HL-60/S4 treated with phorbol 12-myristate 13-acetate at 8.2 ng/mL for 4 days and 3 days (cell line): ENCODE results near the gene C16orf82.
"Not testable (repeated sequence)": the region's sequence is repeated elsewhere in the genome, so short reads cannot be mapped to it uniquely, and the experiment has no call there.

Experiments
- in situ Hi-C: fragments of 300-500 bp; cut with MboI; formaldehyde crosslinking; loops from 2 replicates; pipeline ENCODE4 v1.15.0; 2022; ENCODE audit warnings: low sequenced_read_pairs

Gene C16orf82

DNA sequence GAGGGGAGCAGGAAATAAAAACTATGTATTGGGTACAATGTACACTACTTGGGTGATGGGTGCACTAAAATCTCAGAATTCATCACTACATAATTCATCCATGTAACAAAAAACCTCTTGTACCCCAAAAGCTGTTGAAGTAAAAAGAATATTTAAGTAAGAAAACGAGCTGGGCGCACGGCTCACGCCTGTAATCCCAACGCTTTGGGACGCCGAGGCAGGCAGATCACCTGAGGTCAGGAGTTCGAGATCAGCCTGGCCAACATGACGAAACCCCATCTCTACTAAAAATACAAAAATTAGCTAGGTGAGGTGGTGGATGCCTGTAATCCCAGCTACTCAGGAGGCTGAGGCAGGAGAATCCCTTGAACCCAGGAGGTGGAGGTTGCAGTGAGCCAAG, 19.3 kb downstream of the C16orf82 start:
- in situ Hi-C loops = not testable (repeated sequence)

DNA sequence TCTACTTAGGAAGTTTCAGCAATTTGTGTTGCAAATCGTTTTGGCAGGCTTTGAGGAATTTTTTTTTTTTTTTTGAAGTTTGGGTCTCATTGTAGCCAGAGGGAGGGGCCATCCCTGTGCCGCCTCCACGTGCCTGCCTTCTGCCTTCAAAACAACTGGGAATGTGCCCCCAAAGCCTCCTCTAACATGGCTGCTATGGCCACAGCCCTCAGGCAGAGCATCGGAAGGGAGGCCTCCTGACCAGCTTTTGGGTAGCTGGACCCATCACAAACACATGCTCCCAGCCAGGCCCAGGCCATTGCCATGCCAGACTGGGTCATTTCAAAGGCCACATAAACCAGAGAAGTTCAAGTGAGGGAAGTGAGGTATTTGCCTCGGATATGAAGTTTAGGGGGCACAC, 21.5 kb downstream of the C16orf82 start:
- in situ Hi-C loops = no loop called here

DNA sequence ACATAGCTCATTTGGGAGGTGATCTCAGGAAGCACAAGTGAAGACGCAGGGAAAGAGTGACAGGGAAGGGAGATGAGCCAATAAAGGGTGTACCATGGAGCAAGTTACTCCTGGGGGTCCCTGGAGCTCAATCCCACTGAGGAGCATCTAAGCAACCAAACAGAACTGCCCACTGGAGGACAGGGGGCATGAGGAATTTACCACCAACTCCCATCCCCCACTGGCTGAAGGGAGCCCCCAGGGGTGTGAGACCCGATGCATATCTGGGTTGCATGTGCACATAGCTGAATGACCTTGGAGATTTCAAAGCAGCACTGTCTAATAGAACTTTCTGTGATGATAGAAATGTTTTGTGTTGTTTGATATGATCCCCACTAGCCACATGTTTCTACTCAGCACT, 29.6 kb downstream of the C16orf82 start:
- in situ Hi-C loops = no loop called here

DNA sequence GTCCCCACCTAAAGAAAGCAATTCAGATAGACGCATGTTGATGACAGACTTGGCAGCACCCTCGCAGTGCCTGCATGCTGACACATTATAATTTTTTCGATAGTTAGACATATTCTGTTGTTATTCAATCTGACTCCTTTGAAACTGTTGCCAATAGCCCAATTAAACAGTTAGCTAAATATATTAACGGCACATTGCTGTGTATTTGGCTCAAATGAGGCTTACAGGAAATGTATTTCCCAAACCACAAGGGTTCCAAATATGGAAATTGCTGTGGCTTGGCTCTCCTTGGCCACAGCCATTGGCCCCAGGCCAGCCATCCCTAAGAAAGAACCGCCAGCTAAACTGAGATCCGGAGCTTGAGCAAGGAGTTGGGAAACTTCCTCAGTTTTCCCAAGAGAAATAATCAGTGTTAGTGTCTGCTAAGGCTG, 31.1 kb downstream of the C16orf82 start:
- in situ Hi-C loops = no loop called here

DNA sequence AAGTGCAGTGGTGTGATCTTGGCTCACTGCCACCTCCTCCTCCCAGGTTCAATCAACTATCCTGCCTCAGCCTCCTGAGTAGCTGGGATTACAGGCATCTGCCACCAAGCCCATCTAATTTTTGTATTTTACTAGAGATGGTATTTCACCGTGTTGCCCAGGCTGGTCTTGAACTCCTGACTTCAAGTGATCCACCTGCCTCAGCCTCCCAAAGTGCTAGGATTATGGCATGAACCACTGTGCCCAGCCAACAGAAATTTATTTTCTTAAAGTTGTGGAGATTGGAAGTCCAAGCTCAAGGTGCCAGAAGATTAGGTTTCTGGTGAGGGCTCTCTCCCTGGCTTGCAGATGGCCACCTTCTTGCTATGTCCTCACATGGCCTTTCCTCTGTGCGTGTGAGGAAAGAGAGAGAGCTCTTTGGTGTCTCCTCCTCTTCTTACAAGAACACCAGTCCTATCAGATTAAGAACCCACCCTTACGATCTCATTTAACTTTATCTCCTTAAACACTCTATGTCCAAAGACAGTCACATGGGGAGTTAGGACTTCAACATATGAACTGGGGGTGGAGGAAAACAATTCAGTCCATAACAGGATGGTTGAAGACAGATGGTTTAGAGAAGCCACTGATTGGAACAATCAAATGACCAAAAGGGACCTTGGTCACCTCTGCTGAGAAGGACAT, 31.8 kb downstream of the C16orf82 start:
- in situ Hi-C loops = no loop called here

DNA sequence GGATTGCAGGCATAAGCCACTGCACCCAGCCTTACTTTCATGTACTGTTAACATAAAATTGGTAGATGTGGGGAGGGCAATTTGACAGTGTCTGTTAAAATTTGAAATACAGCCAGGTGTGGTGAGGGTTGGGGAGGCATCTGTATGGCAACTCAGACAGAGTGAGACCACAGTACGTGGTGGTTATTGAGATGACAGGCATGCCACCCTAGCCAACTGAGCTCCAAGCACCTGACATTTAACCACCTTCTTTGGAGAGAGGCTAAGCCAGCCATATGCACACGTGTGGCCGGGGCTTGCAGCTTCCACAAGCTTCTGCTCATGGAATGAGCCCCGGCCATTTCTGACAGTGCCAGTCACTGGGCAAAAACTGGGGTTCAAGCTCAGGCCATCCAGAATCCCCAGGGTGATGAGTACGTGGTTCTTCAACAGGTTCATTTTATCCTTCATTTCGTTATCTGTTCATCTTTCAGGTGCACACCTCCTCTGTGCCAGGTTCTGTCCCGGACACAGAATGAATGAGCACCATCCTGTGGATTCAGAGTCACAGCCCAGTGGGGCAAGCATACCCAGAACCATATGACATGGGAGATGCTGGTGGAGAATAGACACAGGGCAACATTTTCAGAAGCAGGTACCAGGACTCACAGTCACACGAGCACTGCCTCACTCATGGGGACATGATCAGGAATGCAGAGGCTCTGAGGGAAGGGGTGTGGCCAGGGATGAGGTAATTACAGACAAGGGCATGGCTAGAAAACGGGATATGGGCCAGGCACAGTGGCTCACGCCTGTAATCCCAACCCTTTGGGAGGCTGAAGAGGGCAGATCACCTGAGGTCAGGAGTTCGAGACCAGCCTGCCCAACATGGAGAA, 36.2 kb downstream of the C16orf82 start:
- in situ Hi-C loops = no loop called here

DNA sequence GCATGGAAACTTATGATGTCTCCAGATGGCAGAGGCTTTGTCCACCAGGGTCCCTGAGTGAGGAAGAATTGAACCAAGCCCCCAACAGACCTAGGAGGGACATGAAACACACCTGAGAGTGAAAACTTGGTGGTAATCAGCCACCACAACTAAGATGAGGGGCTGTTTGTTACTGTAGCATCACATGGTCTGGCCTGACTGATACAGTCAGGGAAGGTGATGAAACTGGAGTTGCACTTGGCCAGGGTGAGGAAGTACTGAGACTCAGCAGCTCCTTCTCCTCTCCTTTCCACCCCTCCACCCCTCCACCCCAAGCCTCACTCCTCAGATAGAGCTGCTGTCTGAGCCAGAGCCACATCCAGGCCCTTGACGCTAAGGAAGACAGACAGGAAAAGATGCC, 37.2 kb downstream of the C16orf82 start:
- in situ Hi-C loops = no loop called here

DNA sequence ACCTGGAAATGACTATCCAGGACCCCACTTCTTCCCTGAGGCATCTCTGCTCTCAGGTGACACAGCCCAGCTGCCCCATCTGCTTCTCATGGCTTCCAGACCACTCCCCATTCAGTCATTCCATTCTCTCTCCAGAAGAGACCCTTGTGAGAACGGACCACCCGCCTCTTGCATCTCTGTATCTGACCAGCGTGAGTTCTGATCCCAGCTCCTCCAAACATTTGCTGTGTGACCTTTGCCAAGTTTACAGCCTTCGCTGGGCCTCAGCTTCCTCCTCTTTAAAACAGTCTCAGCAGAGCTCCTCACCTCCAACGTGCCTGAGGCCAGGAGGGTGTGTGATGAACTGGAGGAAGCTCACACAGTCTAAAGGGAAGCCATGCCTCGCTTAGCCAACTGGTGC, 39.6 kb downstream of the C16orf82 start:
- in situ Hi-C loops = no loop called here

DNA sequence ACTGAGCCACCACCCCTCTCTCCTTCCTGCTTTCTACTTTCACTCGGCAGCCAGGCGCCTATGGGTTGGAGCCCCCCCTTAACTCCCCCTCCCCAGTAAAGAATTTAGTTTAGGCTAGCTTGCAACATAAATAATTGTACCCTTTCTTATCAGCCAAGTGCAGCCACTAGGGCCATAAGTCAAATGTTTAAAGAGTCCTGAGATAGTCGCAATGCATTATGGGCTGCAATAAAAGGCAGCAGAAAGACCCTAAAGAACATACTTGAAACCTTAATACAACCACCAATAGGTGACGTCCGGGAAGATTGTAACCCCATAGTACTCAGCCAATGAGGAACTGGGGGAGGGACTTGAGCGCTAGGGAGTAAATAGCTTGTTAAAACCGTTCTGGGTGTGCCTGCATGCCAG, 40.5 kb downstream of the C16orf82 start:
- in situ Hi-C loops = no loop called here

DNA sequence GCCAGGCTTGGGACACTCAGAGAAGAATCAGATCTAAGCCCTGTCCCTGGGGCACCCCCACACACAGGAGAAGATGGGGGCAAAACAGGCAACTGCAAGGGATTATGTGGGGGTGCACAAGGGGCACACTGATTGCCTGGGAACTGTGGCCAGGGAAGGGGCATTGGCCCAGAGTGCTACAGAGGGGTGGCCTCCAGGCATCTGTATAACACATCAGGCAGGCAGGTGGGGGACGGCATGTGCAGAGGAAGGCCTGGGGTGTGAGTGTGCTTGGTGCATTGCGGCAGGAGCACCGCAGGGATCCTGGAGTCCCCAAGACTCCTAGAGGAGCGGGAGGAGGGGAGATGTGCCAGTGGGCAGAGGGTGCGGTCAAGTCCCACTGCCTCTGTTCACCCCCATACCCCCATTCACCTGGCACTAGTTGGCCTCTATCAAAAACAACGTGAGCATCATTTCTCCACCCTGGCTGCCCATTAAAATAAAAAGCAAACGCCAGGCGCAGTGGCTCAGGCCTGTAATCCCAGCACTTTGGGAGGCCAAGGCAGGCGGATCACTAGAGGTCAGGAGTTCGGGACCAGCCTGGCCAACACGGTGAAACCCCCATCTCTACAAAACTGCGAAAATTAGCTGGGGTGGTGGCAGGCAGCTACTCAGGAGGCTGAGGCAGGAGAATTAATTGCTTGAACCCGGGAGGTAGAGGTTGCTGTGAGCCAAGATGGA, 41.5 kb downstream of the C16orf82 start:
- in situ Hi-C loops = no loop called here

DNA sequence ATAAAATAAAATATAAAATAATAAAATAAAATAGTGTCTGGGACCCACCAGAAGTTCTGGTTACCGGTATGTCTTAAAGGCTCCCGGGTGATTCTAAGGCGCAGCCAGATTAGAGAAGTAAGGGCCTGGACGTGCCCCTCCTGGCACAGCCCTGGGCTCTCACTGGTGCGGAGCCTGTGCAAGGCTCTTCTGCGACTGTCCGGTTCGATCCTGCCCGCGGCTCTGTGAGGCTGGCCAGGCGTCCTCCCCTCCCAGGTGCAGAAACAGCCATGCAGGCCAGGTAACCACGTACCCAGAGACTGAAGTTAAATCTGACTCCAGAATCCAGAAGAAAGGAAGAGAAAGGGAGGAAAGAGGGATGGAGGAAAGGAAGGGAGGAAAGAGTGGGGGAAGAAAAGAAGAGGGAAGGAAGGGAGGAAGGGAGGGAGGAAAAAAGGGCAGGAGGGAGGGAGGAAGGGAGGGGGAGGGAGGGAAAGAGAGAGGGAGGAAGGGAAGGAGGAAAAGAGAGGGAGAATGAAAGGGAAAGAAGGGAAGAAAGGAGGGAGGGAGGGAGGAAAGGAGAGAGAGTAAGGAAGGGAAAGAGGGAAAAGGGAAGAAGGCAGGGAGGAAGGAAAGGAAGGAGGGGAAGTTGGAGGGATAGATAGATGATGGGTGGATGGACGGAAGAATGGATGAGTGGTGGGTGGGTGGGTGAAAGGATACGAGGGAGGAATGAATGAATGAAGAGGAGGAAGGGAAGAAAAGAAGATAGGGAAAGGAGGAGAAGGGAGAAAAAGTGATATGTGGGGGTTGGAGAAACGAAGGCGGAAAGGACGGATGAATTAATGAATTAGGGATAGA, 42.3 kb downstream of the C16orf82 start:
- in situ Hi-C loops = no loop called here

DNA sequence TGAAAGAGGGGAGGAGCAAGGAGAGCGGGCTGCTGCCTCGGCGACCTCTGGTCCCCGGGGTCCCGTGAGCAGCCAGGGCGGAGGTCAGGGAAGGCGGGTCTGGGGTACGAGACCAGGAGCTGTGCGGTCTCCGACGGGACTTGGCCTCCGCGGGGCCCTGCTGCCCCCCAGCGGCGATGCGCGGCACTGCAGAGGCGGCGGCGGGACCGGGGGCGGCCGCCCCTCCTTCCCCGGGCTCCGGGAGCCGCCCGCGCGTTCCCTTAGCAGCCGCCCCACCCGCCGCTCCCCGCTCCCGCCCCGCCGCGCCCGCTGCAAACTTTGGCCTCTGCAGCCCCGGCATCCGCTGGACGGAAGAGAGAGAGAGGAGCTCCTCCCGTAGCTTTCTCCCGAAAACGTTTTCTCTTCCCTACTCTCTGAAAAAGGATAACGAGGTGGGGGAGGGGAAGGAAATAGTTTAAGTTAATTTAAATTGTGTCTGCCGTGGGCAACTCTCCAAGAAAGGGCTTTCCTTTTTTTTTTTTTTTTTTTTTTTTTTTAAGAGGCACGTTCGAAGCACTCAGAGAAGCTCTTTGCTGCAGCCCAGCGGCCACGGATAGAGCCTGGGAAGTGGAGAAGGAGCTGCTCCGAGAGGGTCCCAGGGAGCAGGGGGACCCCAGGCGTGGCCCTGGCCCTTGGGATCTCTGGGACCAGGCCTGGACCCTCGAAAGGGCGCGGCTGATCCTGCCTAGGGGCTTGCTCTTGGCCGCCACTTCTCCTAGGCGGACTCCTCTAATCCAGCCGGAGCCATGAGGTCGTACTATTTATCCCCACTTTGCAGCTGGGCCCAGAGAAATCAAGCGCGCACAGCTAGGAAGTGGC, 43.2 kb downstream of the C16orf82 start:
- in situ Hi-C loops = no loop called here

DNA sequence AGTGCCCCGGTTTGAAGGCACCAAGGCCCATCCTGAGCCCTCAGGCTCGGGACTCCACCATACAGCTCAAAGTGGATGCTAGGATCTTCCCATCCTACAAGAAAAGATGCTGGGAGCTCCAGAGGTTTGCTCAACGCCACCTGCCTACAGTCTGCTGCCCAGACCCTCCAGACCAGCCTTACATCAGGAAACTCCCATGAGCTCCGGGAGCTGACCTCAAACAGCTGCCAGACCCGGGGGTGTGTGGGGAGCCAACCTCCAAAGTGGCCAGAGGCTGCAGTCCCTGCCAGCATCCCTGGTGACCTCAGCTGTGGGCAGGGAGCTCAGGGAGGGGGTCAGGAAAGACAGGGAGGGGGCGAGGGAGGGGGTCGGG, 43.8 kb downstream of the C16orf82 start:
- in situ Hi-C loops = no loop called here

DNA sequence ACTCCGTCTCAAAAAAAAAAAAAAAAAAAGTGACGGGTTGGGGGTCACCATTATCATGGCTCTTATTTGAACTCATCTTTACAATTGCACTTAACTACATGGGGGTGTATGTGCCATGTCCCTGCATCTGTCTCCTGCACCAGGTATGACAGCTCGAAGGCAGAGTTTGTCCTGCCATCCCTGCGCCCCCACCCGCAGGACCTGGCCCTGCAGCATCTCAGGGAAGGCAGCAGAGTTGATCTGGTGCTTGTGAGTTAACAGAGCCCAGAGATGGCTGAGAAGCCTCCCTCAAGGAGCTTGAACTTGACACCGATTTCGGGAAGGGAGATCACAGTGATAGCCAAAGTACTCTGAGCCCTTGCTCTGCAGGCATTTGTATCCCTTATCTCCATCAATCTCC, 44.8 kb downstream of the C16orf82 start:
- in situ Hi-C loops = no loop called here

DNA sequence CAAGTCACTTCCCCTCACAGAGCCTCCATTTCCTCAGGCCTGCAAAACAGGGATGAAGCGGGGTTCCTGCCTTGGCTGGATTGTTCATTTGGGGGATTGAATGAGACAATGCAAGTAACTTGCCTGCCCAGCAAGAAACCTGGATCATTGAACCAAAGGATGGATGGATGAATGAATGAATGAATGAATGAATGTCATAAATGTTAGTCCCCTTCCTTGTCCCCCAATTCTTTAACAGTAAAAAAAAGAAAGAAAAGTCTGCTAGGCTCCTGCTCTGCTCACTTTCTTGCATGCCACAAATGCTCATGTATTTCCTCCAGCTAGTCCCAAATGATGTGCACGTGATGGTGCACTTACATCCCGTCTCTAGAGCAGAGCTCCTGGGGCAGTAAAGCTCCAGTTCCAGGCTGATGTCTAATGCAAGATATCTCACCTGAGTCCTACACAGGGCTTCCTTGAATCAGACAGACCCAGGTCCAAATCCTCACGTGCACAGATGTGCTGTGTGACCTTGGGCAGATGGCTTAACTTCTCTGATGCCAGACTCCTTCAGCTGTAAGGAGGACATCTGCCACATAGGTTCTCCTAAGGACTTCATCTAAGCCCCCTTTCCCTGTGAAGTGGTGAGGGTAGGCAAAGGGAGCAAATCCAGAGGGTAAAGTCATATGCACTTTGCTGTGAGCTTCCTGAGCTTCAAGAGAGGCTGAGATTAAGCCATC, 45.5 kb downstream of the C16orf82 start:
- in situ Hi-C loops = no loop called here

DNA sequence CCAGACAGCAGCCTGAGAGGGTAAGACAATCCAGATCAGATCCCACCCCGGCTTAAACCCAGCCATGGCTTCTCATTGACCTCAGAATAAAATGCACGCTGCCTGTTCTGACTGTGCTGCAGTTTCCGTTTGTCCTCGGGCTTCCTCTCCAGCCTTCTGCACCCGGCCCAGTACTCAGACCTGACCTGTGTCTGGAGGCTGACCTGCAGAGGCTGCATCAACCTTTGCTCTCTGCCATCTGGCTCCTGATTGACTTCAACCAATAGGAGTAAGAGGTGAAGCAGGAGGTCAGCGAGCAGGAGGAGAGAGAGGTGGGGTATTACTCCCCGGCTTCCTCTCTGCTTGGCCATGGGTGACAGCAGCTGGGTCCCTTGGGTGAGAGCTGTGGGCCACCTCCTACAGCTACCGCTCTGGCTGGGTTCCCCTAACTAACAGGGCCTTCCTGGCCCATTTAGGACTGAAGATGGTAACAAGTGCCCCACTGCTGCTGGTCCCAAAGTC, 46.7 kb downstream of the C16orf82 start:
- in situ Hi-C loops = no loop called here

DNA sequence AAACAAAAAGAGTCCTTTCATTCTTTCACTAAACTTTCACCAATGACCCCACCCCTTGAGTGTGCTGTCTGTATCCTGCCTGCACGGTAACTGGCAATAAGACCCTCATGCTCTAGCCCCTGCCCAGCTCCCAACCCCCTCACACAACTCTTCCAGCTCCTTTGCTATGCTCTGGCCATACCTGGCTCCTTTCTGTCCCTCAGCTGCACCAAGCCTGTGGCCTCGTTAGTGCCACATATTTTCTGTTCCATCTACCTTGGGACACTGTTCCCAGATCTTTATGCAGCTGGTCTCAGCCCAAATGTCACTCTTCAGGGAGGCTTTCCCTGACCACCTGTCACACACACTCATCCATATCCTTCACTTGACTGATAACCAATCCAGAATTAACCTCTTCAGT, 47.3 kb downstream of the C16orf82 start:
- in situ Hi-C loops = no loop called here

DNA sequence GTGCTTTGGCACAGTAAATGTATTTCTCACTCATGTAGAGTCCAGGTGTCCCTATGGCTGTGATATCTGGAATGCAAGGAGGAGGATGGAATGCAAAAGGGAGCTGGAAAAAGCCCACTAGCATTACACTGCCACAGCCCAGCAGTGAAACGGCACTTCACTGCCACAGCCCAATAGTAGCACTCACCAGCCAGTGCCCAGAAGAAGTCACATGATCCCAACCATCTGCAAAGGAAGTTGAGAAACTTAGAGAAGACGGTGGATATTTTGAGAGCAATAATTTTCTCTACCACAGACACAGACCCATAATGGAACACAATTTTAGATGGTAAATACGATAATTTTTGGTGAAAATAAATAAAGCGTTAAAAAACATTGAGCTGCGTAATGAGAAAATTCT, 51.8 kb downstream of the C16orf82 start:
- in situ Hi-C loops = no loop called here
